HG03039 (cell line): Measurements from ENCODE around the gene DTX1.
"Not testable (repeated sequence)": the region's sequence is repeated elsewhere in the genome, so short reads cannot be mapped to it uniquely, and the experiment has no call there.

Source experiments
- ATAC-seq: cut with Tn5 transposase; IDR thresholded peaks from one replicate; pipeline ENCODE4 v1.9.1; 2021; ENCODE audit warnings: mild to moderate bottlenecking, moderate library complexity; ENCODE audit not compliant: unreplicated experiment

The DTX1 gene

DNA sequence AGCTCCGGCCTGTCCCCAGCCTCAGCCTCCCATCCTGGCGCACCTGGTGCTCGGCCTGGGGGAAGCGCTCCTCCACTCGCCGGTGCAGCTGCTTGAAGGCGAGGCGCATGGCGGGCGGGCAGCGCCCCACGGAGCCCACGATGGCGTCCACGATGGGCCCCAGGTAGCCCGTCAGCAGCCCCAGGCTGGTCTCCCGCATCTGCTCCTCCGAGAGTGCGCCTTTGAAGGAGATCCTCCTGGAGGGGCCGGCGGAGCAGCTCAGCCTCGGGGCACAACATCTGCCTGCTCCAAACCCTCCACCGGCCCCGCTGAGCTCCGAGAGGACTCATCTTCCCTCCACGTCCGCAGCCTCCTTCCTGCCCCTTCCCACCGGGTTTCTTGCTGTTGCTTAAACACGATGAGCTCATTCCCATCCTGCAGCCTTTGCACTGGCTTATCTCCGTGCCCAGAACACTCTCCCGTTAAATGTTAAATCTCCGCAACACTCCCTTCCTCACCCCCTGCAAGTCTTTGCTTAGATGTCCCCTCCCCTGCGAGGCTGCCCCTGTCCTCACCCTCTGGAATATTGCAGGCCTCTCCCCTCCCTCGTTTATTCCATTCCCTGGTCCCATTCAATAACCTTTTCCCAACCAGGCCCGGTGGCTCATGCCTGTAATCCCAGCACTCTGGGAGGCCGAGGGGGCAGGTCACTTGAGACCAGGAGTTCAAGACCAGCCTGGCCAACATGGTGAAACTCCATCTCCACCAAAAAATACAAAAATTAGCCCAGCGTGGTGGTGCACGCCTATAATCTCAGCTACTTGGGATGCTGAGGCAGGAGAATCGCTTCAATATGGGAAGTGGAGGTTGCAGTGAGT lies 55.7 kb downstream of the DTX1 start:
- no peak for ATAC-seq

DNA sequence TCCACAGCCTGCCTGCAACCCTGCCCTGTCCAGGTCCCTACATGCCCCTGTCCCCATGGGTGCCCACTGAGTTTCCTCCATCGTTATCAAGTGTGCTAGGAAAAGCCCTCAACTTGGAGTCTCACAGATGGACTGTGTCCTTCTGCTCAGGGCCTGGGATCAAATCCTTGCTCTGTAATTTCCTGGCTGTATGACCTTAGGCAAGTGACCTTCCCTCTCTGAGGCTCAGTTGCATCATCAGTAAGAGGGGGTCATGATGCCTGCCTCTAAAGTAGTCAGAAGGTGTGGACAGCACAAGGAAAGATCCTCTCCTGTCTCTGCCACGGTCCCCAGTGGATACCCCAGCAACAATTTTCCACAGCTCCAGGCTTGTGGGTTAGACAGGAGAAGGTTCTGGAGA lies 56.9 kb downstream of the DTX1 start:
- no peak for ATAC-seq

DNA sequence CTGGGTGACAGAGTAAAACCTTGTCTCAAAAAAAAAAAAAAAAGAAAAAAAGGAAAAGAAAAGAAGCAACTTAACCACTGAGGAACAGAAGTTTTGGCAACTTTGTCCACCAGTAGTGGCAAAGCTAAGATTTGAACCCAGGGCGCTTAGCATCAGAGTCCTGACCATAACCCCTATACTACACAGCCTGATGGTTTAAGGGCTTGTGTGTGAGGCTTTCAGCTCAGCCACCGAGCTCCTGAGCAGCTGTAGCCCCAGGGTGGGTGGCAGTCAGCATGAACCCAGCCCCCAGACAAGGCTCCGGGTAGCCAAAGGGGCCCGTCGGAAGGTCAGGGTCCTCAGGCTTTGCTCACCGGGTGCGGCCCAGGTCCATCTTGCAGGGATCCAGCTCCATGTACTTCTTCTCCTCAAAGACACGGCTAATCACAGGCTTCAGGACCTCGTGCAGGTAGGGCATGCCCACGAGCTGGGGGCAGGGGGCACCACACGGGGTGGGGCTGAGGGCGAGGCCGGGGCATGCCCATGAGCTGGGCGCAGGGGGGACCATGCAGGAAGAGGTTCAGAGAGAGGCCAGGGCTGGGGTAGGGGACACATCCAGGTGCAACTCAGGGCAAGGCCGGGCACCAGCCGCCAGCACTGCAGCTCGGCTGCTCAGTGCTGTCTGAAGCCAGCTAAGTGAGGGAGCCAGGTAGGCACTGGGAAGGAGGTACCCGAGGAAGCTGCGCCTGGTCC lies 58.1 kb downstream of the DTX1 start:
- ATAC-seq: no peak

DNA sequence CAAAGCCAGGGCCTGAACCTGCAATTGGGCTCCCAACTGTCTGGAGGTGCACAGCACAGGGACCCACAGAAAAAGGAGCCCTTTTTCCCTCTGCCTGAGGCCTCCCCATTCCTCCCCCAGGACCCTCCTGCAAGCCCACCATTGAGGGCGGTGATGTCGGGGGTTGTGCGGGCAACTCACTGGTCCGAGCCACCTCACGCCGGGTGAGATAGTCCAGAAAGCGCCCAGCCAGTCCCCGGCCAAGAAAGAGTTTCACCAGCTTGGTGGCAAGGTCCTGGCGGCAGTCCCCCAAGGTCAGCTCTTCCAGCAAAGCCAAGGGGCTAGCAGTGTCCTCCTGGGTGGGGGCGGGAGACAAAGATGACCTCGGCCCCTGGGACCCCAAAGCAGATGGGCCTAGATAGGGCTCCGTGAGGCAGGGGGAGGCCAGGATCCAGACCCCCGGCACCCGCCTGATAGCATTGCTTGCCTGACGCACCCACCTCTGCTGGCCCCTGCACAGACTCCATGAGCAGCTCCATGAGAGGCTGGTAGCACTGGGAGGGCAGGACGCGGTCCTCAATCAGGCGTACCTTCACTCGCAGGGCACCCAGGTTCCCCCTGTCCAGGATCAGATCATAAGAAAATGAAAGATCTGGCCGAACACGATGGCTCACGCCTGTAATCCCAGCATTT lies 59.1 kb downstream of the DTX1 start:
- ATAC-seq: no peak

- no peak for ATAC-seq
Observed at GRCh38 chr12:113116875-113117274, 60.3 kb downstream of the DTX1 start.

DNA sequence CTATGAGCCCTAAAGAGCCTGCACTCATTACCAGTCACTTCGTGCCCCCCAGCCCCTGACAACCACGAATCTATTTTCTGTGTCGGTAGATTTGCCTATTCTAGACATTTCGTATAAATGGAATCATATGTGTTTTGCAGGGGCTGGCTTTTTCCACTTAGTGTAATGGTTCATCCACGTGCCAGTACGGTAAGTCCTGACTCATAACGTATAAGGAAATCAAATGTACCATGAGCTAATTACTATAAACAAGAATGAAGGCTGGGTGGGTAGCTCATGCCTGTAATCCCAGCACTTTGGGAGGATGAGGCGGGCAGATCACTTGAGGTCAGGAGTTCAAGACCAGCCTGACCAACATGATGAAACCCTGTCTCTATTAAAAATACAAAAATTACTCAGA lies 61.2 kb downstream of the DTX1 start:
- ATAC-seq: not testable (repeated sequence)

- ATAC-seq: no peak
Observed at GRCh38 chr12:113118142-113118541, 61.6 kb downstream of the DTX1 start.

- no peak for ATAC-seq
Observed at GRCh38 chr12:113119980-113120669, 63.6 kb downstream of the DTX1 start.

GRCh38 chr12:113120670-113121370 lies 64.3 kb downstream of the DTX1 start:
- ATAC-seq: no peak

- no peak for ATAC-seq
Observed at GRCh38 chr12:113127791-113128199, 71.3 kb downstream of the DTX1 start.

GRCh38 chr12:113128802-113129663 lies 72.5 kb downstream of the DTX1 start:
- ATAC-seq: no peak

GRCh38 chr12:113129664-113130456 lies 73.3 kb downstream of the DTX1 start:
- no peak for ATAC-seq

GRCh38 chr12:113130457-113131135 lies 74.1 kb downstream of the DTX1 start:
- no peak for ATAC-seq

DNA sequence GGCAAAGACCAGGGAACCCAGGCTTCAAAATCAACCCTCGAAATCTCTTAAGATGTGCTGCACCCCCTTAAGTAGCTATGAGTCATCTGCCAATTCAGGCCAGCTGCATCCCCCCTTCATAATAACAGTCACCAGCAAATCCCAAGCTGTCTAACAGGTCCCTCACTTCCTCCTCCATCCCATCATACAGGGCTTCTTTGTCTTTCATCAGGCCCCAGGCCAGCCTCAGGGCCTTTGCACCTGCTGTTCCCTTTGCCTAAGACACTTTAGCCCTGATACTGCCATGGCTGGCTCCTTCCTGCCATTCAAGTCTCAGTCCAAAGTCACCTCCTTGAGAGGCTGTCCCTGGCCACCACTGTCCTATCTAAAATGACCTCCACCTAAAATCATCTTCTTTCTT lies 75.0 kb downstream of the DTX1 start:
- ATAC-seq: no peak

DNA sequence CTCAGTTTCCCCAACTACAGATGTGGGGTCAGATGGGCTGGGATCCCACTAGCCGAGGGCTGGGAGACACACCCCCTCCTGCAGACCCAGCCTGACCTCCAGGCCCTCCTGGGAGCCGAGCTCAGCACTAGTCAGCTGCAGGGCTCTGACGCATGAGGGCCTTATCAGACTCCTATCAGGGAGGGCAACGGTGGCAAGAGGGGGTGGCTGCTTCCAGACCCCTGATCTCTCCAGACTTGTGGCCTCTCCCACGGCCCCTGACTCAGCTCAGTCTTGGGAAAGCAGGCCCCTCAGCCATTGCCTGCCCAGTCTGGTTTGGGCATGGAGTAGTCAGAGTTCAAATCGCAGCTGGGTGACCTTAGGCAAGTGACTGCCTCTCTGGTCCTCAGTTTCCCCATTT lies 76.5 kb downstream of the DTX1 start:
- no peak for ATAC-seq

- ATAC-seq: no peak
Observed at GRCh38 chr12:113133666-113134065, 77.1 kb downstream of the DTX1 start.

DNA sequence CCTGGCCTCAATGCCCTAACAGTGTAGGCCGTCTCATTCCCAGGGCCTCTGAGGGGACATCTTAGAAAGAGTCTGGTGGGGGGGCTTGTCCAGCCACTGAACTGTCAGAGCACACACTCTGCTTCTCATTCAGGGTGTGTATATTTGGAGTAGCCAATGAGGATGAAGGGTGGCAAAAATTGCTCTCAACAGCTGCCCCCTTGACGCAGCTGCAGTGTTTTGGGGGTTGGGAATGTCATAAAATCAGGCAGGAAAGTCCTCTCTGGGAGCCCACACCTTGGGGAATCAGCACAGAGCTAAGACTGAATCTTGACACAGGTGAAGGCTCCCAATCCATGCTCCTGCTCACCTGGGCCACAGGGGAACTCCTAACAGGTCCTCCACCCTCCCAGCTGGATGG lies 77.5 kb downstream of the DTX1 start:
- no peak for ATAC-seq

DNA sequence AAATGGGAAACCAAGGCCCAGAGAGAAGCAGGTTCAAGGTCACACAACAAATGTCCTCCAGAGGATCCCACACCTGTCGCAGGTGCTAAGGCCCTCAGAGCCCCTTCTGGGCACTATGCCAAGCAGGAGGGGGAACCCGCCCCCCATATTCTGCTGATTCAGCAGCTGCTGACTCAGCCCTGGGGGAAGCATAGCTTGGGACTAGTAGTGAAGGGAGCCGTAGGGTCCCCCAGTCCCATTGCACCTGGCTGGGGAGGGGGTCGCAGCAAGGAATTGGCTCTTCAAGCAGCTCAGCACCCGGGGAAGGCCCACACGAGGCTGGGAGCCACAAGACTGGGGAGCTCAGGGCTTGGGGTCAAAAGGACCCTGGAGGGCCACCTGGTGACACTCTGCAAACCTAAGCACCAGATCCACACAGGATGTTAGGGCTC lies 78.0 kb downstream of the DTX1 start:
- no peak for ATAC-seq
